Measurements from ENCODE around the gene PRKCI. TPM values are rescaled to one million over a fixed set of nuclear protein-coding genes. Genes with fewer than 3 reads are reported as not detected.

The PRKCI gene
- total RNA-seq, 1 experiment from 2014 or later = 25.2 TPM

DNA sequence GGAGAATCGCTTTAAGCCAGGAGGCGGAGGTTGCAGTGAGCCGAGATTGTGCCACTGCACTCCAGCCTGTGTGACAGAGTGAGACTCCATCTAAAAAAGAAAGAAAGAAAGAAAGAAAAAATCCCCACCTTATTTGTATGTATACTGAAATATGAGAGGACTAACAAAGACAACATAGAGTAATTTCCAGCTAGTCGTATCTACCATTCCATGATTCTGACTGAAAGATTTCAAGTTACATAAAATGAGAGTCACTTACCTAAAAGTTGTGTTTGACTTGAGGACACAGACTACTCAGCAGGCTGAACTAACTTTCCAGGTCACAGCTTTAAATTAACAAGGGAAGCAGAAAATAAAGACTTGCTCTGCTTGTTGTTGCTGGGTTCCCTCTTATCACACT lies 18.8 kb upstream of the PRKCI start:
- H3K9ac ChIP-seq (ENCODE audit: low read length) = no peak overlapping the region
- ChIA-PET RAD21 (ENCODE audit: low non-redundant PET in 1 of 2, low total read pairs in 2 of 2, uncharacterized antibody in 2 of 2, unreplicated experiment in 2 of 2) (no interaction called here), CTCF (no interaction called here), POLR2A (no interaction called here)
- no TSS peak for BruUV-seq (replicated peaks)
- H3K4me2 ChIP-seq (ENCODE audit: low read length) = no peak overlapping the region
- DNase-seq (ENCODE audit: low read depth, low spot score) (no peak), ATAC-seq (no peak)
- no peak overlapping the region for H3K4me3 ChIP-seq (replicated peaks in 1 of 2; ENCODE audit: low read depth in 1 of 2, low read length in 2 of 2)
- H4K20me1 ChIP-seq (ENCODE audit: insufficient read depth) = no peaks in the 10 kb centered on the region
- no peaks in the 10 kb centered on the region for H3K36me3 ChIP-seq (ENCODE audit: control insufficient read depth in 1 of 2, insufficient read depth in 2 of 2, low read length in 2 of 2)
- TF ChIP-seq ZNF274 (IDR thresholded peaks at IDR 0.05; ENCODE audit: low read depth, low read length) (no peak), SP1 (IDR thresholded peaks at IDR 0.05; ENCODE audit: low read depth) (no peak), CEBPB (IDR thresholded peaks at IDR 0.05; ENCODE audit: low read depth) (no peak), JUND (IDR thresholded peaks at IDR 0.05) (no peak), RAD21 (IDR thresholded peaks at IDR 0.05; ENCODE audit: low read depth) (no peak), POLR2AphosphoS5 (IDR thresholded peaks at IDR 0.05; ENCODE audit: low read depth, low read length) (no peak), ZFX (IDR thresholded peaks at IDR 0.05) (no peak), SRF (IDR thresholded peaks at IDR 0.05; ENCODE audit: low read depth) (no peak), TCF7L2 (IDR thresholded peaks at IDR 0.05; ENCODE audit: borderline replicate concordance, extremely low read depth, insufficient read depth, insufficient read length) (no peak), EGR1 (IDR thresholded peaks at IDR 0.05; ENCODE audit: low read depth) (no peak), CBX3 (IDR thresholded peaks at IDR 0.05; ENCODE audit: low read depth) (no peak), EZH2phosphoT487 (IDR thresholded peaks at IDR 0.05; ENCODE audit: borderline replicate concordance) (no peak)
- TF ChIP-seq, protein P1, sequence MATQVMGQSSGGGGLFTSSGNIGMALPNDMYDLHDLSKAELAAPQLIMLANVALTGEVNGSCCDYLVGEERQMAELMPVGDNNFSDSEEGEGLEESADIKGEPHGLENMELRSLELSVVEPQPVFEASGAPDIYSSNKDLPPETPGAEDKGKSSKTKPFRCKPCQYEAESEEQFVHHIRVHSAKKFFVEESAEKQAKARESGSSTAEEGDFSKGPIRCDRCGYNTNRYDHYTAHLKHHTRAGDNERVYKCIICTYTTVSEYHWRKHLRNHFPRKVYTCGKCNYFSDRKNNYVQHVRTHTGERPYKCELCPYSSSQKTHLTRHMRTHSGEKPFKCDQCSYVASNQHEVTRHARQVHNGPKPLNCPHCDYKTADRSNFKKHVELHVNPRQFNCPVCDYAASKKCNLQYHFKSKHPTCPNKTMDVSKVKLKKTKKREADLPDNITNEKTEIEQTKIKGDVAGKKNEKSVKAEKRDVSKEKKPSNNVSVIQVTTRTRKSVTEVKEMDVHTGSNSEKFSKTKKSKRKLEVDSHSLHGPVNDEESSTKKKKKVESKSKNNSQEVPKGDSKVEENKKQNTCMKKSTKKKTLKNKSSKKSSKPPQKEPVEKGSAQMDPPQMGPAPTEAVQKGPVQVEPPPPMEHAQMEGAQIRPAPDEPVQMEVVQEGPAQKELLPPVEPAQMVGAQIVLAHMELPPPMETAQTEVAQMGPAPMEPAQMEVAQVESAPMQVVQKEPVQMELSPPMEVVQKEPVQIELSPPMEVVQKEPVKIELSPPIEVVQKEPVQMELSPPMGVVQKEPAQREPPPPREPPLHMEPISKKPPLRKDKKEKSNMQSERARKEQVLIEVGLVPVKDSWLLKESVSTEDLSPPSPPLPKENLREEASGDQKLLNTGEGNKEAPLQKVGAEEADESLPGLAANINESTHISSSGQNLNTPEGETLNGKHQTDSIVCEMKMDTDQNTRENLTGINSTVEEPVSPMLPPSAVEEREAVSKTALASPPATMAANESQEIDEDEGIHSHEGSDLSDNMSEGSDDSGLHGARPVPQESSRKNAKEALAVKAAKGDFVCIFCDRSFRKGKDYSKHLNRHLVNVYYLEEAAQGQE (IDR thresholded peaks at IDR 0.05; ENCODE audit: low read depth) = no peak
- TF ChIP-seq, protein P2, sequence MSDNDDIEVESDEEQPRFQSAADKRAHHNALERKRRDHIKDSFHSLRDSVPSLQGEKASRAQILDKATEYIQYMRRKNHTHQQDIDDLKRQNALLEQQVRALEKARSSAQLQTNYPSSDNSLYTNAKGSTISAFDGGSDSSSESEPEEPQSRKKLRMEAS (IDR thresholded peaks at IDR 0.05) = no peak
- TF ChIP-seq, protein P3, sequence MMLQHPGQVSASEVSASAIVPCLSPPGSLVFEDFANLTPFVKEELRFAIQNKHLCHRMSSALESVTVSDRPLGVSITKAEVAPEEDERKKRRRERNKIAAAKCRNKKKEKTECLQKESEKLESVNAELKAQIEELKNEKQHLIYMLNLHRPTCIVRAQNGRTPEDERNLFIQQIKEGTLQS (IDR thresholded peaks at IDR 0.05) = no peak
- TF ChIP-seq, protein P4, sequence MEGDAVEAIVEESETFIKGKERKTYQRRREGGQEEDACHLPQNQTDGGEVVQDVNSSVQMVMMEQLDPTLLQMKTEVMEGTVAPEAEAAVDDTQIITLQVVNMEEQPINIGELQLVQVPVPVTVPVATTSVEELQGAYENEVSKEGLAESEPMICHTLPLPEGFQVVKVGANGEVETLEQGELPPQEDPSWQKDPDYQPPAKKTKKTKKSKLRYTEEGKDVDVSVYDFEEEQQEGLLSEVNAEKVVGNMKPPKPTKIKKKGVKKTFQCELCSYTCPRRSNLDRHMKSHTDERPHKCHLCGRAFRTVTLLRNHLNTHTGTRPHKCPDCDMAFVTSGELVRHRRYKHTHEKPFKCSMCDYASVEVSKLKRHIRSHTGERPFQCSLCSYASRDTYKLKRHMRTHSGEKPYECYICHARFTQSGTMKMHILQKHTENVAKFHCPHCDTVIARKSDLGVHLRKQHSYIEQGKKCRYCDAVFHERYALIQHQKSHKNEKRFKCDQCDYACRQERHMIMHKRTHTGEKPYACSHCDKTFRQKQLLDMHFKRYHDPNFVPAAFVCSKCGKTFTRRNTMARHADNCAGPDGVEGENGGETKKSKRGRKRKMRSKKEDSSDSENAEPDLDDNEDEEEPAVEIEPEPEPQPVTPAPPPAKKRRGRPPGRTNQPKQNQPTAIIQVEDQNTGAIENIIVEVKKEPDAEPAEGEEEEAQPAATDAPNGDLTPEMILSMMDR (IDR thresholded peaks at IDR 0.05 in 2 of 3, conservative IDR thresholded peaks at IDR 0.05 in 1 of 3; ENCODE audit: borderline replicate concordance in 1 of 3, insufficient read depth in 1 of 3, low read depth in 2 of 3, low read length in 2 of 3) = no peak
- TF ChIP-seq, protein P5, sequence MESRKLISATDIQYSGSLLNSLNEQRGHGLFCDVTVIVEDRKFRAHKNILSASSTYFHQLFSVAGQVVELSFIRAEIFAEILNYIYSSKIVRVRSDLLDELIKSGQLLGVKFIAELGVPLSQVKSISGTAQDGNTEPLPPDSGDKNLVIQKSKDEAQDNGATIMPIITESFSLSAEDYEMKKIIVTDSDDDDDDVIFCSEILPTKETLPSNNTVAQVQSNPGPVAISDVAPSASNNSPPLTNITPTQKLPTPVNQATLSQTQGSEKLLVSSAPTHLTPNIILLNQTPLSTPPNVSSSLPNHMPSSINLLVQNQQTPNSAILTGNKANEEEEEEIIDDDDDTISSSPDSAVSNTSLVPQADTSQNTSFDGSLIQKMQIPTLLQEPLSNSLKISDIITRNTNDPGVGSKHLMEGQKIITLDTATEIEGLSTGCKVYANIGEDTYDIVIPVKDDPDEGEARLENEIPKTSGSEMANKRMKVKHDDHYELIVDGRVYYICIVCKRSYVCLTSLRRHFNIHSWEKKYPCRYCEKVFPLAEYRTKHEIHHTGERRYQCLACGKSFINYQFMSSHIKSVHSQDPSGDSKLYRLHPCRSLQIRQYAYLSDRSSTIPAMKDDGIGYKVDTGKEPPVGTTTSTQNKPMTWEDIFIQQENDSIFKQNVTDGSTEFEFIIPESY (IDR thresholded peaks at IDR 0.05; ENCODE audit: extremely low read depth, insufficient replicate concordance, low read length) = no peak
- H3K27me3 ChIP-seq (ENCODE audit: insufficient read depth, low read length) = no peaks in the 10 kb centered on the region
- no peaks in the 10 kb centered on the region for H3K9me3 ChIP-seq (ENCODE audit: control insufficient read depth in 1 of 2, insufficient read depth in 1 of 2, low read depth in 1 of 2, low read length in 2 of 2)
- H3K9me2 ChIP-seq (ENCODE audit: insufficient read depth) = no peaks in the 10 kb centered on the region
- intact Hi-C loops (cut with micrococcal nuclease) = no loop called here
- H2AFZ ChIP-seq (ENCODE audit: low read depth, low read length, poor library complexity, severe bottlenecking) = no peak overlapping the region
- H3K79me2 ChIP-seq (ENCODE audit: insufficient read depth, low read length) = no peaks in the 10 kb centered on the region
- H3K4me1 ChIP-seq (ENCODE audit: control insufficient read depth in 1 of 2, insufficient read depth in 2 of 2, low read length in 2 of 2) = no peaks in the 10 kb centered on the region
- H3K27ac ChIP-seq (ENCODE audit: low read depth, low read length) = no peak overlapping the region

All from HCT116 (cell line).